Fibroblast of mammary gland (primary cell): ENCODE results near the gene MSI2.

Experiments
- DNase-seq: peaks from one replicate; pipeline ENCODE4 v3.0.0-alpha.2; 2010; ENCODE audit warnings: low read depth
- H3K4me3 ChIP-seq: 2 replicates; pipeline ENCODE4 v1.5.1; 2011; ENCODE audit warnings: low read depth, mild to moderate bottlenecking, low read length, moderate library complexity; ENCODE audit not compliant: control insufficient read depth
- TF ChIP-seq, protein P1 (sequence below): conservative IDR thresholded peaks from 2 replicates; pipeline ENCODE4 v1.5.1; 2011; ENCODE audit warnings: low read depth, low read length, inconsistent platforms; ENCODE audit not compliant: control insufficient read depth, insufficient read depth

Gene MSI2

GRCh38 chr17:57502022-57502421 is 245.7 kb downstream of the MSI2 start:
- no peak for DNase-seq
- TF ChIP-seq, protein P1, sequence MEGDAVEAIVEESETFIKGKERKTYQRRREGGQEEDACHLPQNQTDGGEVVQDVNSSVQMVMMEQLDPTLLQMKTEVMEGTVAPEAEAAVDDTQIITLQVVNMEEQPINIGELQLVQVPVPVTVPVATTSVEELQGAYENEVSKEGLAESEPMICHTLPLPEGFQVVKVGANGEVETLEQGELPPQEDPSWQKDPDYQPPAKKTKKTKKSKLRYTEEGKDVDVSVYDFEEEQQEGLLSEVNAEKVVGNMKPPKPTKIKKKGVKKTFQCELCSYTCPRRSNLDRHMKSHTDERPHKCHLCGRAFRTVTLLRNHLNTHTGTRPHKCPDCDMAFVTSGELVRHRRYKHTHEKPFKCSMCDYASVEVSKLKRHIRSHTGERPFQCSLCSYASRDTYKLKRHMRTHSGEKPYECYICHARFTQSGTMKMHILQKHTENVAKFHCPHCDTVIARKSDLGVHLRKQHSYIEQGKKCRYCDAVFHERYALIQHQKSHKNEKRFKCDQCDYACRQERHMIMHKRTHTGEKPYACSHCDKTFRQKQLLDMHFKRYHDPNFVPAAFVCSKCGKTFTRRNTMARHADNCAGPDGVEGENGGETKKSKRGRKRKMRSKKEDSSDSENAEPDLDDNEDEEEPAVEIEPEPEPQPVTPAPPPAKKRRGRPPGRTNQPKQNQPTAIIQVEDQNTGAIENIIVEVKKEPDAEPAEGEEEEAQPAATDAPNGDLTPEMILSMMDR = no peak
- H3K4me3 ChIP-seq = no peak overlapping the region

DNA sequence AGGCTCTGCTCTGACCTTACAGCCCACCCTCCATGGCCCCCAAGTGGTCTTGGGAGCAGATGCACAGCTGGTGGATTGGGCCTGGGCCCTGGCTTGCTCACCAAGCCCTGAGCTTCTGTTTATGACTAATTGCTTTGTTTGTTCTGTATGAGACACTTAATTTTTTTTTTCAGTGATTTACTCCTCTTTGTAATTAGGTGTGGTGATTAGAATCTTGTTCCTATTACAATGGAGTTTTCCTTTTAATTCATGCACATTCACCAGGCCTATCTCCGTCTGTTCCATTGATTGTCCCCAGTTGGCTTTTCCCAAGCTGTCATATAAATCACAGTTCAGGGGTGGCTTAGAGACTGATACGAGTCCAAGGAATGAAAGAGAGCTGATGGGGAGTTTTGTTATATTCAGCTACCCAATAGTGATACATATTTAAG is 246.5 kb downstream of the MSI2 start:
- DNase-seq = no peak
- H3K4me3 ChIP-seq = no peak overlapping the region
- TF ChIP-seq, protein P1 = no peak

DNA sequence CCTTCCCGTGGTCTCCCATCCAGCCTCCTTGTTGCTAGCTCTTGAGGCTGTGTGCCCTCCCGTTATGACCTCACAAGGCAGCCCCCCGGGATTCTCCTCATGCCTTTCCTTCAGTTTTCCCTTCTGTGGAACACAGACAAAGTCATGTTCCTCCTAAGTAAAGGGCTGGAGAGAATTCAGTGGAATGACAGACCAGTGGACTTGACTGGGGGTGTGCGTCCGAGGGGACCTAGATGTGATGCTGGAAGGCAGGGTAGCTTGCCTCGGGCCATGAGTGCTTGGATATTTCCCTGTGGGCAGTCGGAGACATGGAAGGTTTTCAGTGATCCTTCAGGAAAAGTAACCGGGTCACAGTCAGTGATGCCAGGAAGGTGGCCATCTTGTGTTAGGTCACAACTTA is 247.9 kb downstream of the MSI2 start:
- no peak for DNase-seq
- no peak overlapping the region for H3K4me3 ChIP-seq
- TF ChIP-seq, protein P1 = no peak

GRCh38 chr17:57505841-57506773 is 249.8 kb downstream of the MSI2 start:
- no peak overlapping the region for H3K4me3 ChIP-seq
- TF ChIP-seq, protein P1 = no peak
- DNase-seq = no peak

GRCh38 chr17:57506774-57507127 is 250.4 kb downstream of the MSI2 start:
- TF ChIP-seq, protein P1 = no peak

DNA sequence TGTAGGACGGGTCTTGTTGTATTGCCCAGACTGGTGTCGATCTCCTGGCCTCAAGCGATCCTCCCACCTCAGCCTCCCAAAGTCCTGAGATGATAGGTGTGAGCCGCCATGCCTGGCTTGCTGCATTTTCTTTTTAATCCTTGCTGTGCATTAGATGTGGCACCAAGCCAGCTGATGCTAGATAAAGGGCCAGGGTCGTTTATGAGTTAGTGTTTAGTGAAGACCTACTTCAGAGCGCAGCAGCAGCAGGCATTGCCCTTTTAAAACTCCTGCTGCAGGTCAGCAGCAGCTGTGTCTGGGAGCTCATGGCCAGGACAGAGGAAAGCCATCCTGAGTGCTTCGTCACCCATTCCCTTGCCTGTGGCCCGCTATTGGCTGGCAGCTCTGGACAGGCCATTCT is 251.5 kb downstream of the MSI2 start:
- DNase-seq = no peak

More at GRCh38 chr17:57506774-57507127, 250.4 kb downstream of the MSI2 start:
- H3K4me3 ChIP-seq = no peak overlapping the region
- DNase-seq = no peak

More for the DNA sequence above, 251.5 kb downstream of the MSI2 start:
- TF ChIP-seq, protein P1 = no peak
- no peak overlapping the region for H3K4me3 ChIP-seq
